Common myeloid progenitor, CD34-positive (primary cell): ENCODE data around the gene BOLA3.
"Not testable (repeated sequence)": the region's sequence is repeated elsewhere in the genome, so short reads cannot be mapped to it uniquely, and the experiment has no call there.

Experiments used
- CTCF ChIA-PET: fragments of 350-600 bp; sonication (Branson Sonifier 250); formaldehyde crosslinking; loops from one replicate; lab custom pipeline; 2021; ENCODE audit warnings: antibody characterized with exemption; lab: Charles Lee
- POLR2A ChIA-PET: fragments of 350-600 bp; sonication (Branson Sonifier 250); formaldehyde crosslinking; loops from one replicate; lab custom pipeline; 2021; ENCODE audit warnings: antibody characterized with exemption; lab: Charles Lee
- DNase-seq, 3 donors: peaks; one replicate each; pipeline versions ENCODE4 v3.0.0 to v3.0.0-alpha.2; 2013
- H3K27ac ChIP-seq, 2 experiments: 1 replicate in 1 of 2; 2 replicates in 1 of 2; pipeline ENCODE4 v1.7.0; 2013; ENCODE audit warnings: inconsistent platforms in 2 of 2, low read length in 2 of 2, mild to moderate bottlenecking in 2 of 2, low read depth in 1 of 2, moderate library complexity in 1 of 2; ENCODE audit not compliant: severe bottlenecking in 2 of 2, insufficient read depth in 1 of 2, poor library complexity in 1 of 2
- H3K27me3 ChIP-seq, 5 experiments: replicated peaks in 2 of 5; 1 replicate in 3 of 5; 2 replicates in 2 of 5; pipeline versions ENCODE4 v1.6.1 to v1.7.0; 2013; ENCODE audit warnings: low read length in 4 of 5, mild to moderate bottlenecking in 2 of 5, moderate library complexity in 2 of 5, inconsistent platforms in 1 of 5; ENCODE audit not compliant: insufficient read depth in 5 of 5, control insufficient read depth in 4 of 5
- H3K36me3 ChIP-seq, 4 experiments: 1 replicate in 2 of 4; 2 replicates in 2 of 4; pipeline versions ENCODE4 v1.6.1 to v1.7.0; 2013; ENCODE audit warnings: low read length in 3 of 4, control low read depth in 1 of 4, mild to moderate bottlenecking in 1 of 4; ENCODE audit not compliant: control insufficient read depth in 4 of 4, insufficient read depth in 4 of 4
- H3K4me1 ChIP-seq, 4 experiments: 1 replicate in 3 of 4; 2 replicates in 1 of 4; pipeline versions ENCODE4 v1.6.1 to v1.7.1; 2013; ENCODE audit warnings: low read length in 3 of 4, mild to moderate bottlenecking in 3 of 4, control low read depth in 1 of 4, inconsistent platforms in 1 of 4, moderate library complexity in 1 of 4; ENCODE audit not compliant: control insufficient read depth in 4 of 4, insufficient read depth in 4 of 4; ENCODE audit errors: control extremely low read depth in 1 of 4
- H3K4me3 ChIP-seq, 7 experiments: 1 replicate in 4 of 7; 2 replicates in 3 of 7; pipeline versions ENCODE4 v1.5.1 to v1.7.0; 2013; ENCODE audit warnings: mild to moderate bottlenecking in 7 of 7, low read length in 6 of 7, moderate library complexity in 6 of 7, inconsistent platforms in 2 of 7, low read depth in 2 of 7, control low read depth in 1 of 7; ENCODE audit not compliant: insufficient read depth in 4 of 7, control insufficient read depth in 1 of 7; ENCODE audit errors: extremely low read depth in 1 of 7
- H3K9me3 ChIP-seq, 5 experiments: 1 replicate in 4 of 5; 2 replicates in 1 of 5; pipeline versions ENCODE4 v1.6.1 to v1.7.1; 2013; ENCODE audit warnings: low read length in 4 of 5, mild to moderate bottlenecking in 2 of 5, inconsistent platforms in 1 of 5, low read depth in 1 of 5, moderate library complexity in 1 of 5; ENCODE audit not compliant: control insufficient read depth in 4 of 5, insufficient read depth in 2 of 5; ENCODE audit errors: control extremely low read depth in 1 of 5
- WGBS: methylation state at CpG from one replicate; pipeline ENCODE4 v1.1.5; 2013; ENCODE audit not compliant: insufficient coverage; 5-methylcytosine and 5-hydroxymethylcytosine counted together

BOLA3 gene

GRCh38 chr2:74186706-74187105 is 39.0 kb upstream of the BOLA3 start:
- 99% methylated on average over 9 of the region's 15 CpGs for whole genome bisulfite sequencing
- H3K27ac ChIP-seq, result peak overlapping the region in 1 of 2 experiments; percentile 58
- DNase-seq, H3K27me3 ChIP-seq, H3K36me3 ChIP-seq, H3K9me3 ChIP-seq: not testable (repeated sequence)
- peak overlapping the region in 1 of 7 experiments; percentile 25 for H3K4me3 ChIP-seq
- ChIA-PET CTCF (interaction anchor here (0.7 kb wide), 1 partner anchor 217 kb away, joined by 3 read pairs; no protein-coding TSS in a partner anchor), POLR2A (interaction anchor here (1.2 kb wide), 1 partner anchor 11 kb away, joined by 3 read pairs; the partner anchor contains the start of gene MTHFD2)
- H3K4me1 ChIP-seq, result peaks cover 9 to 33% (median 12%) of the 10 kb centered on the region in 4 experiments

DNA sequence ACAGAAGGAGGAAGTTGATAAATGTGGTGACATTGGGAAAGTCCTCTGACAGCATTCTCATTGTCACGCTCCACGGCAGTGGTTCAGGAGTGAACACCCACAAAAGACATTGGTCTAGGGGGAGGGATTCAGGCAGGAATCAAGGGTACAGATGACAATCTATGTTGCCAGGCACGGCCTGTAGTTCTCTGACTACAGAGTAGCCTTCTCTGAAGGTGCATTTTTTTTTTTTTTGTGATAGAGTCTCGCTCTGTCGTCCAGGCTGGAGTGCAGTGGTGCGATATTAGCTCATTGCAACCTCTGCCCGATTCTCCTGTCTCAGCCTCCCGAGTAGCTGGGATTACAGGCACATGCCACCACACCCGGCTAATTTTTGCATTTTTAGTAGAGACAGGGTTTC is 38.3 kb upstream of the BOLA3 start:
- Histone ChIP-seq H3K27me3 (no peaks in the 10 kb centered on the region), H3K27ac (peak overlapping the region in 1 of 2 experiments; percentile 58), H3K4me3 (peak overlapping the region in 1 of 7 experiments; percentile 25), H3K36me3 (no peaks in the 10 kb centered on the region), H3K9me3 (no peaks in the 10 kb centered on the region), H3K4me1 (peaks cover 11 to 40% (median 18%) of the 10 kb centered on the region in 4 experiments)
- DNase-seq, result peak; percentile 98 to 99 (median 98)
- WGBS, result 40% methylated on average over 5 of the region's 9 CpGs
- ChIA-PET CTCF (interaction anchor here (0.7 kb wide), 1 partner anchor 217 kb away, joined by 3 read pairs; no protein-coding TSS in a partner anchor), POLR2A (interaction anchor here (1.0 kb wide), 1 partner anchor 20 kb away, joined by 6 read pairs; no protein-coding TSS in a partner anchor)

DNA sequence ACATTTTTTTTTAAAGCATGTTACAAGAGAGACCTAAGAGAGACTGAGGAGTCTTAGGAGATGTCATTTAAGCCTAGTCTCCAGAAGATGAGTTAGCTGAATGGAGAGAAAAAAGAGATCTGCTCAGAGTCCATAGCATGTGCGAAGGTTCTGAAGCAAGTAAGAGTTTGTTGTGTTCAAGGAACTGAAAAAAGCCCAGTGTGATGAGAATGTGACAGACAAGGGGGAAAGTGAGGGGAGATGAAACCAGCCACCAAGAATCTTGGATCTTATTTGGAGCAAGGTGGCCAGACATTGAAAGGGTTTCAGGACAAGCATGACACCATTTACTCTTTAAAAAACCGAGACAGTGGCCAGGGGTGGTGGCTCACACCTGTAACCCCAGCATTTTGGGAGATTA is 36.2 kb upstream of the BOLA3 start:
- Histone ChIP-seq H3K9me3 (no peaks in the 10 kb centered on the region), H3K27ac (no peak overlapping the region), H3K4me1 (peaks cover 11 to 52% (median 24%) of the 10 kb centered on the region in 4 experiments), H3K36me3 (no peaks in the 10 kb centered on the region), H3K27me3 (no peaks in the 10 kb centered on the region), H3K4me3 (no peak overlapping the region)
- POLR2A ChIA-PET, result no interaction called here
- WGBS, result 96% methylated on average over 2 of the region's 2 CpGs
- CTCF ChIA-PET, result interaction anchor here (0.8 to 2.3 kb wide), 5 partner anchors 9 to 29 kb away, joined by 3 to 11 read pairs (median 4); no protein-coding TSS in a partner anchor
- DNase-seq, result no peak

- ChIA-PET CTCF (interaction anchor here (0.9 to 5.1 kb wide), 8 partner anchors 10 to 358 kb away, joined by 3 to 39 read pairs (median 5); partner anchors contain the start of gene MTHFD2), POLR2A (interaction anchor here (0.7 to 2.0 kb wide), 3 partner anchors 17 to 96 kb away, joined by 3 to 12 read pairs (median 4); partner anchors contain the start of gene MTHFD2)
- peak overlapping the region in 2 of 7 experiments; percentile 36 to 54 for H3K4me3 ChIP-seq
- no peaks in the 10 kb centered on the region for H3K9me3 ChIP-seq
- DNase-seq, result peak; percentile 84 to 97 (median 97)
- no peaks in the 10 kb centered on the region for H3K27me3 ChIP-seq
- H3K27ac ChIP-seq, result peak overlapping the region in 1 of 2 experiments; percentile 27
- H3K36me3 ChIP-seq, result peaks cover 0 to 4% (median under 1%) of the 10 kb centered on the region in 4 experiments
- WGBS, result 0% methylated on average over 3 of the region's 7 CpGs
- H3K4me1 ChIP-seq, result peaks cover 18 to 52% (median 29%) of the 10 kb centered on the region in 4 experiments
Observed at GRCh38 chr2:74181739-74182138, 34.0 kb upstream of the BOLA3 start.

DNA sequence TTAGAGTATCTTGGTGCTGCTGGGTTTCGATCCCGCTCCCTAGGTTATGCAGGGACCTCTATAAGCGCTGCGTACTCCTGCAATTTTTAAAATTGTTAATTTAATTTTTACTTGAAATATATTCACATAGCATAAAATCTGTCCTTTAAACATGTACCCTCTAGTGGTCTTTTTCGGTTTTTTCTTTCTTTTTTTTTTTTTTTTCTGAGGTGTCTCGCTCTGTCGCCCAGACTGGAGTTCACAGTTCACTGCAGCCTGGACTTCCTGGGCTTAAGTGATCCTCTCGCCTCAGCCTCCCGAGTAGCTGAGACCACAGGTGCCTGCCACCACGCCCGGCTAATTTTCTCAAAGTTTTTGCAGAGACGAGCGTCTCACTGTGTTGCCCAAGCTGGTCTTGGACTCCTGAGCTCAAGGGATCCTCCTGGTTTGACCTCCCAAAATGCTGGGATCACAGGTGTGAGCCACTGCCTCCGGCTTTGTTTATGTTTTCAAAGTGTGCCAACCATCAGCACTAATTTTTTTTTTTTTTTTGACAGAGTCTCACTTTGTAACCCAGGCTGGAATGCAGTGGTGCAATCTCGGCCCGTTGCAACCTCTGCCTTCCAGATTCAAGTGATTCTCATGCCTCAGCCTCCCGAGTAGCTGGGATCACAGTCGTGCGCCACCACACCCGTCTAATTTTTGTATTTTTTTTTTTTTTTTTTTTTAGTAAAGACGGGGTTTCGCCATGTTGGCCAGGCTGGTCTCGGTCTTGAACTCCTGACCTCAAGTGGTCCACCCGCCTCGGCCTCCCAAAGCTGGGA is 31.6 kb upstream of the BOLA3 start:
- POLR2A ChIA-PET, result interaction anchor here (0.6 to 1.6 kb wide), 5 partner anchors 19 to 743 kb away, joined by 3 to 8 read pairs (median 6); partner anchors contain the start of gene MTHFD2
- 35% methylated on average over 11 of the region's 25 CpGs for WGBS
- peak overlapping the region; percentile 84 to 97 (median 91) for H3K4me3 ChIP-seq
- no peaks in the 10 kb centered on the region for H3K9me3 ChIP-seq
- no peak for DNase-seq
- peaks cover 18 to 39% (median 24%) of the 10 kb centered on the region in 4 experiments for H3K4me1 ChIP-seq
- H3K36me3 ChIP-seq, result peaks cover 0 to 12% (median 4%) of the 10 kb centered on the region in 4 experiments
- CTCF ChIA-PET, result interaction anchor here (0.7 to 5.1 kb wide), 12 partner anchors 8 to 32 kb away, joined by 3 to 39 read pairs (median 4); partner anchors contain the start of gene MTHFD2
- peak overlapping the region; percentile 96 to 98 for H3K27ac ChIP-seq
- no peaks in the 10 kb centered on the region for H3K27me3 ChIP-seq

DNA sequence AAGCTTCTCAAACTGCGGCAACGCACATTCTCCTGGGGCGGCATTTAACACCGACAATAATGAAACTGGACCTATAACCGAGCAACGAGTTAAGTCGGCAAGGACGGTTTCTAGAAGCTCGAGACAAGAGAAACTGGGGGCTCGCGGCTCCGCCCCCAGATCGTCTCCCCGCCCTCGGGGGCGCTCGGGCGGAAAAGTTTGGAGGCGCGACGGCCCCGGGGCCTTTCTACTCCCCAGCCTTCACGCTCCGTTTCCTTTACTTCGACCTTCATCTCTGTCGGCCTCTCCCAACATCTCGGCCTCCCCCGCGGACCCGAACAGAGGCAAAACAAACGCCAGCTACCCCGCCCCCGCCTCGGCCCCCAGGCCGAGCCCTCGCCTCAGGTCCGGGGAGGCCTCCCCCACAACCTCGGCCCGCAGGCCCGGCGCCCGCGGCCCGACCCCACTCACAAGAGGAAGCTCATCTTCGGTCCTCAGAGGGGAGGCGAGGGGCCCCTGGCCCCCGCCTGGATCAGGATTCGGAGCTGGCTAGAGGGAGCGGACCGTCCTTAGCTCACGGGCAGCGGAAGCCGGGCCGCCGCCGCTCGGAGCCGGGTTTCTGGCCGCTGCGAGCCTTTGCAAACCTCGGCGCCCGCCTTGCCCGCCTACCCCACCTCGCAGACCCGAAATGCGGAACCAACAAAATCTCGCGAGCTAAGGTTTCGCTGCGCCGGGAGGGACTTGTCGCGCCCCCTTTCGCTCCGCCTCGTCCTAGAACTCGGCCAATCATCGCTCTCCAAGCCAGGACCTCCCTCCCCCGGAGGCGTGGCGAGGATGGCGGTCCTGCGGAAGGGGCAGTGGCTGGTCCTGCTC is 30.7 kb upstream of the BOLA3 start, which contains the start of gene MOB1A:
Gene MOB1A (minus strand): TSS at position 669 of the 852 bp plus-strand sequence. CDS start 205 bp downstream, at position 464.
- Histone ChIP-seq H3K4me3 (peak within 1 kb of the TSS; percentile 84 to 97 (median 91)), H3K27ac (peak within 1 kb of the TSS; percentile 96 to 98), H3K4me1 (peaks cover 14 to 37% (median 24%) of the 10 kb centered on the region in 4 experiments), H3K36me3 (peaks cover 0 to 12% (median 4%) of the 10 kb centered on the region in 4 experiments), H3K9me3 (no peaks in the 10 kb centered on the region), H3K27me3 (no peaks in the 10 kb centered on the region)
- WGBS, result 0% methylated on average over 57 of the region's 84 CpGs
- CTCF ChIA-PET, result interaction anchor here (0.5 to 5.1 kb wide), 13 partner anchors 8 to 325 kb away, joined by 3 to 39 read pairs (median 5); partner anchors contain the start of gene MTHFD2
- peak; percentile 99 for DNase-seq
- POLR2A ChIA-PET, result interaction anchor here (0.6 to 1.6 kb wide), 8 partner anchors 12 to 742 kb away, joined by 3 to 8 read pairs (median 4); partner anchors contain the start of gene MTHFD2
